Activated effector memory CD4-positive, alpha-beta T cell treated with Interleukin-2 at 50 U/mL for 16 hours (primary cell): ENCODE measurements around the gene GRAPL.
"Not testable (repeated sequence)": the region's sequence is repeated elsewhere in the genome, so short reads cannot be mapped to it uniquely, and the experiment has no call there.

Experiments
- DNase-seq: peaks from one replicate; pipeline ENCODE4 v3.0.0-alpha.2; 2020

Gene GRAPL

GRCh38 chr17:19137959-19138358 is 10.6 kb downstream of the GRAPL start:
- DNase-seq = not testable (repeated sequence)

DNA sequence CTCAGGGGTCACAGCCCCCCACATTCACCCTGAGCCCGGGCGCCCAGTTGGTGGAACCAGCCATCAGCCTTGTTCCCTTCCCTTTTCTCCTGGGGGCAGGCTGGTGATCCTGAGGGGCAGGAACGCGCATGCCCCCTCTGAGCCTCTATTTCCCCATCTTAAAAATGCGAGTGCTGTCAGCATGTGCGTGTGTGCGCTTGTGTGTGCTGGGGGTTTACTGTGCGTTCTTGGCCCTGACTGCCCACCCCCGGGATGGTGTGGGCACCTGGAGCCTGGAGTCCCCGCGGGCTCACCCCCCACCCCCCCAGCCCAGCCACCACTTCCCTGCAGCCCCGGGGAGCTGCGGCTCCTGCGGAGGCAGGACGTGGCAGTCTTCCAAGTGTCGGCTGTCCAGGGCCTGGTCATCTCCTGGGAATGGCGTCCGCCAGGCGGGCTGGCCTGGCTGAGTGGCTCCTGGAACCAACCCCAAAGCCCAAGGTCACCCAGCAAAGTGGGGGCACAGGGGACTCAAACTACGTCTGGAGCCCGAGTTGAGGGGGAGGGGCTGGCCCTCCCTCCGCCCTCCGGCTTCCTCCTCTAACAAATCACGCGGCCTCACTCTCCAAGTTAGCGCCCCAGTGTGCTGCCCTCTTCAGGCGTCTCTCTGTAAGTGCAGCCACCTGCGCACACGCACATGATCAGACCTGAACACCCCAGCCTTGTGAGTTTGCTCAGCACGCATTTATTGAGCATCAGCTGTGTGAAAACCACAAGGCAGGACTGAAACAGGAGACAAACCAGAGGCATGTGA is 14.2 kb downstream of the GRAPL start:
- DNase-seq = not testable (repeated sequence)

GRCh38 chr17:19142419-19142818 is 15.0 kb downstream of the GRAPL start:
- not testable (repeated sequence) for DNase-seq

DNA sequence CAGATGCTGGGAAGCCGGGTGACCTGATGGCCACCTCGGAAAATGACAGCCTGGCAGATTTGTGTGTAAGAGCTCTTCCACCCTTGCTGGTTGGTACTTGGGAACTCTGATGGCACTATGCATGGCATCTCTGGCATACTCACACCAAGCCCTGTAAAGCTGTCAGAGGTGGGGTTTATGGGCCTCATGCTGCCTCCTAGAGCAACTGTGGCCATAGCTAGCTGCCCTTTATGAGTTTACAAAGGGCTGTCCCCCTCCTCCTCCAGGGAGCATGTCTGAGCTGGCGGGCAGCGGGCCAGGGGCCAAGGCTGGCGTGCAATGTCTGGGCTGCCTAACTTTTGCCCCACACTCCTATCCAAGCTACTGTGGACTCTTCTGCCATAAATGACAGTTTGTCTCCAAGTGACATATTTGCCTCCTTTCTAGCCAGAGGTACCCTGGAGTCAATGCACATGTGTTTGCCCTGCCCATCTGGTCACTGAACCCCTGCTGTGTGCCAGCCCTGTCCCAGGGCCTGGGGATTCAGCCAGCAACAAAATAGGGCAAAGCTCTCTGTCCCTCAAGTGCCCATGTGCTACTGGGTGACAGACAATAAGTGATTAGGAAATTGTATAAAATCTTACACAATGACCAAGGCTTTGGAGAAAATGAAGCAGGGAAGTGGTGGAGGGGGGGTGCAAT is 15.8 kb downstream of the GRAPL start:
- not testable (repeated sequence) for DNase-seq

- not testable (repeated sequence) for DNase-seq
These were observed 17.0 kb downstream of the GRAPL start for GRCh38 chr17:19144373-19144772.

- not testable (repeated sequence) for DNase-seq
These were observed 18.1 kb downstream of the GRAPL start for GRCh38 chr17:19145471-19145870.

GRCh38 chr17:19150678-19151615 is 23.6 kb downstream of the GRAPL start:
- not testable (repeated sequence) for DNase-seq

GRCh38 chr17:19157628-19158027 is 30.2 kb downstream of the GRAPL start:
- DNase-seq = not testable (repeated sequence)

GRCh38 chr17:19158478-19158877 is 31.1 kb downstream of the GRAPL start:
- DNase-seq = not testable (repeated sequence)

DNA sequence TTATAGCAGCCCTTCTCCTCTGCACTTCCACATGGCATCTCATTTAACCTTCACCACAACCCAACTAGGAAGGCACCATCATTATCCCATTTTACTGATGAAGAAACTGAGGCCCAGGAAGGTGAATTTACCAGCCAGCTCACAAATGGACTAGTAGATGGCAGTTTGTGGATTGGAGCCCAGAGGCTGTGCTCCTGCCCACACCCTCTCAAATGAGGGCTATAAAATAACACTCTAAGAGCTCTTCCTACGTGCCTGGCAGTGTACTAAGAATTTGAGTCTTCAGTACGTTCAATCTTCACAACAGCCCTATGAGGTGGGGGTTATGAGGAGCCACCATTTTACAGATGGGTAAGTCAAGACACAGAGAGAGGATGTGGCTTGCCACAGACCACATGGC is 31.5 kb downstream of the GRAPL start:
- not testable (repeated sequence) for DNase-seq

GRCh38 chr17:19161308-19162107 is 34.1 kb downstream of the GRAPL start:
- not testable (repeated sequence) for DNase-seq

GRCh38 chr17:19162384-19163216 is 35.2 kb downstream of the GRAPL start:
- not testable (repeated sequence) for DNase-seq

DNA sequence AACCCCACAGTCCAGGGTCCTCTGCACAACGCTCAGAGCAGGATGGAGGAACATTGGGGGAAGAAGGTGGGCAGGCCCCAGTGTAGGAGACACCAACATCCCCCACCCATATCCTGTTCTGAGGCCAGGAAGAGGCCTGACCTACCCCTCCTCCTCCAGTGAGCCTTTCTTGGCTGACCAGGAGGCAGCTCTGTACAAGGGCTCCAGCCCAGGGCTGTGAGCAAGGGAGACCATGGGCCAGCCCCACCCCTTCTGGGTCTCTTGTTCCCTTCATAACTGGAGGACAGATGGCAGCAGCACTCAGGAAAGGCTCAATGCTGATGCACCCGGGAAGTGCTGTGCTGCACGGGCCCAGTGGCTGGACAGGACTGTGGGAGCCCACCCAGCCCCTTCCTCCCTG is 47.0 kb downstream of the GRAPL start:
- DNase-seq = not testable (repeated sequence)

- not testable (repeated sequence) for DNase-seq
These were observed 48.0 kb downstream of the GRAPL start for GRCh38 chr17:19175410-19175809.

DNA sequence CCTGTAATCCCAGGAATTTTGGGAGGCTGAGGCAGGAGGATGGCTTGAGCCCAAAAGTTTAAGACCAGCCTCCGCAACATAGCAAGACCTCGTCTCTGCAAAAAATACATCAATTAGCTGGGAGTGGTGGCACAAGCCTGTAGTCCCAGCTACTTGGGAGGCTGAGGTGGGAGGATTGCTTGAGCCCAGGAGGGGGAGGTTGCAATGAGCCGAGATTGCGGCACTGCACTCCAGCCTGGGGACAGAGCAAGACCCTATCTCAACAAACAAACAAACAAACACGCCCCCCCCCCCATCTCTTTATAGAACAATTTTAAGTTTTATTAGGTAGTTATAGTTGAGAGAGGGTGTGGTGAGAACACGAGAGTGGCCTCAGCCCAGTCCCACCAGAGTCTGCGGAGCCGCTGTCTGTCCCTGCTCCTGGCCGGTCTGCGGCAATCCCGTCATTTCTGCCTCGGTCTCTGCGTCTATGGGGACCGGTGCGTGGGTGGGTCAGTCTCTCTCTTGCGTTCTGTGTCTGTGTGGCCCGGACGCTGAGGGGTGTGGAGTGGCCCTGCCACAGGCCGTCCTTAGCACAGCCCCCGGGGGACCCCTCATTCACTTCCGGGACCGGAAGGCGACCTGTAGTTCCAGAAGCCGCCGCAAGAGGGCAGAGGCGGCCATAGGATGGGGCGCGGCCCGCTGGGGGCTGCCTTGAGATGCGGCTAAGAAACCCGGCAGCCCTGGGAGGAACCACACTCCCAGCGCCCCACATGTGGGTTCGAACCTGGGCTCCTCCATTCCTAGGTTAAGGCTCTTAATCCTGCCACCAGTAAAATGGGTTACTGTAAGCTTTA is 53.9 kb downstream of the GRAPL start:
- DNase-seq = not testable (repeated sequence)

DNA sequence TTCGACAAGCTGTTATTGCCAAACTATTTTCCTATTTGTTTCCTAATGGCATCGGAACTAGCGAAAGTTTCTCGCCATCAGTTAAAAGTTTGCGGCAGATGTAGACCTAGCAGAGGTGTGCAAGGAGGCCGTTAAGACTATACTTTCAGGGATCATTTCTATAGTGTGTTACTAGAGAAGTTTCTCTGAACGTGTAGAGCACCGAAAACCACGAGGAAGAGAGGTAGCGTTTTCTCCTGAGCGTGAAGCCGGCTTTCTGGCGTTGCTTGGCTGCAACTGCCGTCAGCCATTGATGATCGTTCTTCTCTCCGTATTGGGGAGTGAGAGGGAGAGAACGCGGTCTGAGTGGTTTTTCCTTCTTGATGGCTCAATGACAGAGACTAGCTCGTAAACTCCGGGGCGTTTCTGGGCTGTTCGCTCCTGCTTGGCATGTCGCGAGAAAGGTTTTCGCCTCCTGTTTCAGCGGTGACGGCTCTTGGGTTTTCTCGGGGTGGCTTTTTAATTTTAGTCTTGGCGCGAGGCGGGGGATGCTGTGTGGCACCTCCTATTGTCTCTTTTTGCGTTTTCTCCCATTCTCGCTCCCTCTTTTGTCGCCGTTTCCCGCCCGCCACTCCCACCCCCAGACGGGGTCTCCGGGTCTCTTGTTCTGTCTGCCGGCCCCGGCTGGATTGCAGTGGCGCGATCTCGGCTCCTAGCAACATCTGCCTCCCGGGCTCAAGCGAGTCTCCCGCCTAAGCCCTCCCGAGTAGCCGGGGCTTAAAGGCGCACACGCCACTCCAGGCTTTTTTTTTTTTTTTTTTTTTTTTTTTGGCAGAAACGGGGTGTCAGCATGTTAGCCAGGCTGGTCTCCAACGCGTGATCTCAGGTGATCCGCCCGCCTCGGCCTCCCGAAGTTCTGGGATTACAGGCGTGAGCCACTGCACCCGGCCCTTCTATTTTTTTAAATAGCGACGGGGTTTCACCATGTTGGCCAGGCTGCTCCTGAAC is 60.8 kb downstream of the GRAPL start:
- not testable (repeated sequence) for DNase-seq

DNA sequence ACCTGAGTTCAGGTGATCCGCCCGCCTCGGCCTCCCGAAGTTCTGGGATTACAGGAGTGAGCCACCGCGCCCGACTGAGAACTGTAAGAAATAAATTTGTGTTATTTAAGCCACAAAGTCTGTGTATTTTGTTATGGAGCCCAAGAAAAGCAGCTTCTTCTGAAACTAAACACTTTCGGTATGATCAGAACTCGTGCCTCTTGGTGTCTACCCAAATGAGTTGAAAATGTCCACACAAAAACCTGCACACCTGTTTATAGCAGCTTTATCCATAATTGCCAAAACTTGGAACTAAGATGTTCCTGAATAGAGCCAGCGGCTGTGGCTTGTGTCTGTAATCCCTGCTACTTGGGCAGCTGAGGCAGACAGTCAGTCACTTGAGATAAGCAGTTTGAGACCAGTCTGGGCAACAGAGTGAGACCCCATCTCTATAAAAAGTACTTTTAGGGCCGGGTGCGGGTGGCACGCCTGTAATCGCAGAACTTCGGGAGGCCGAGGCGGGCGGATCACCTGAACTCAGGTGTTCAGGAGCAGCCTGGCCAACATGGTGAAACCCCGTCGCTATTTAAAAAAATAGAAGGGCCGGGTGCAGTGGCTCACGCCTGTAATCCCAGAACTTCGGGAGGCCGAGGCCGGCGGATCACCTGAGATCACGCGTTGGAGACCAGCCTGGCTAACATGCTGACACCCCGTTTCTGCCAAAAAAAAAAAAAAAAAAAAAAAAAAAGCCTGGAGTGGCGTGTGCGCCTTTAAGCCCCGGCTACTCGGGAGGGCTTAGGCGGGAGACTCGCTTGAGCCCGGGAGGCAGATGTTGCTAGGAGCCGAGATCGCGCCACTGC is 61.7 kb downstream of the GRAPL start:
- DNase-seq = not testable (repeated sequence)
